Loucy (cell line): ENCODE data around the gene ARMH3.

Experiments used
- CTCF ChIP-seq: fragments of 200-600 bp; sonication (generic); conservative IDR thresholded peaks from 2 replicates; pipeline ENCODE4 v1.5.1; 2014; ENCODE audit warnings: mild to moderate bottlenecking, antibody characterized with exemption, low read length
- EZH2phosphoT487 ChIP-seq: fragments of 200-600 bp; IDR thresholded peaks from 2 replicates; pipeline ENCODE4 v1.6.1; 2018; ENCODE audit warnings: antibody characterized with exemption, mild to moderate bottlenecking, moderate library complexity, borderline replicate concordance

GRCh38 chr10:102004376-102004775 lies 51.6 kb downstream of the ARMH3 start:
- TF ChIP-seq CTCF (no peak), EZH2phosphoT487 (no peak)
